Osteocyte (in vitro differentiated cells): ENCODE measurements around the gene FICD. TPM values are rescaled to one million over a fixed set of nuclear protein-coding genes. Genes with fewer than 3 reads are reported as not detected.
A peak's percentile ranks its signal among the peaks of the same experiment; 100 is the strongest.

Source experiments
- DNase-seq: peaks from one replicate; pipeline ENCODE4 v3.0.0; 2021; ENCODE audit warnings: mixed read lengths; ENCODE audit not compliant: unreplicated experiment; ENCODE audit errors: extremely low spot score
- H3K27ac Mint-ChIP-seq: one replicate; pipeline ENCODE4 v1.8.0; 2021; ENCODE audit warnings: mild to moderate bottlenecking, mixed read lengths; ENCODE audit not compliant: unreplicated experiment
- H3K27me3 Mint-ChIP-seq: one replicate; pipeline ENCODE4 v1.8.0; 2021; ENCODE audit warnings: mixed read lengths; ENCODE audit not compliant: unreplicated experiment
- H3K36me3 Mint-ChIP-seq: one replicate; pipeline ENCODE4 v1.8.0; 2021; ENCODE audit warnings: mixed read lengths; ENCODE audit not compliant: unreplicated experiment
- H3K4me1 Mint-ChIP-seq: one replicate; pipeline ENCODE4 v1.8.0; 2021; ENCODE audit warnings: mixed read lengths; ENCODE audit not compliant: unreplicated experiment
- H3K4me3 Mint-ChIP-seq: one replicate; pipeline ENCODE4 v1.8.0; 2021; ENCODE audit warnings: mild to moderate bottlenecking, moderate library complexity, mixed read lengths; ENCODE audit not compliant: unreplicated experiment
- H3K9me3 Mint-ChIP-seq: one replicate; pipeline ENCODE4 v1.8.0; 2021; ENCODE audit warnings: mixed read lengths; ENCODE audit not compliant: unreplicated experiment
- CTCF ChIP-seq: fragments of 200-600 bp; sonication (generic); IDR thresholded peaks from 2 replicates; pipeline ENCODE4 v1.5.0; 2021; ENCODE audit warnings: antibody characterized with exemption, mild to moderate bottlenecking, moderate library complexity
- total RNA-seq: library from RNA; stranded (reverse); gene quantifications from 2 replicates; pipeline ENCODE4 v1.2.1, GENCODE V29; 2021

FICD gene
- total RNA-seq, 1 donor from 2014 or later, result 6.0 TPM

GRCh38 chr12:108491256-108491655, 23.8 kb upstream of the FICD start:
- Mint-ChIP-seq H3K27ac (no peak overlapping the region), H3K9me3 (peaks cover 5% of the 10 kb centered on the region), H3K27me3 (peaks cover 23% of the 10 kb centered on the region), H3K4me3 (no peak overlapping the region), H3K4me1 (no peaks in the 10 kb centered on the region), H3K36me3 (no peaks in the 10 kb centered on the region)
- no peak for DNase-seq
- TF ChIP-seq CTCF, result no peak

DNA sequence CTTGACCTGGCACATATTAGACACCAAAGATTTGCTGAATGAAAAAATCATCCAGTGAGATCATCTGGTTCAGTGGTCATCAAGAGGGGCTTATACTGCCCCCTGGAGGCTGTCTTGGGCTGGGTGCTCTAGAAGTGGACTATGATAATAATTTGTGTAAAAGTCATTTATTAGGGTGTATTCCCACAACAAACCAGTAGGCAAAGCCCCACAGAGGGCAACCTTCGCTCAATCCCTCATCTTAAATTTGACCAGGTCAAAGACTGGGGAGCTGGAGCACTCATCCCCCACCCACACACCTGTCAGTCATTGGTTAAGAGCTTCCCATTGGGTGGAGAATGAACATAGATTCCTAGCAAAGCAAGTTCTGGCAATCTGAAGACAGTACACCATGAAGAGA, 20.0 kb upstream of the FICD start:
- H3K9me3 Mint-ChIP-seq, result no peaks in the 10 kb centered on the region
- H3K27me3 Mint-ChIP-seq, result peaks cover 25% of the 10 kb centered on the region
- DNase-seq, result no peak

DNA sequence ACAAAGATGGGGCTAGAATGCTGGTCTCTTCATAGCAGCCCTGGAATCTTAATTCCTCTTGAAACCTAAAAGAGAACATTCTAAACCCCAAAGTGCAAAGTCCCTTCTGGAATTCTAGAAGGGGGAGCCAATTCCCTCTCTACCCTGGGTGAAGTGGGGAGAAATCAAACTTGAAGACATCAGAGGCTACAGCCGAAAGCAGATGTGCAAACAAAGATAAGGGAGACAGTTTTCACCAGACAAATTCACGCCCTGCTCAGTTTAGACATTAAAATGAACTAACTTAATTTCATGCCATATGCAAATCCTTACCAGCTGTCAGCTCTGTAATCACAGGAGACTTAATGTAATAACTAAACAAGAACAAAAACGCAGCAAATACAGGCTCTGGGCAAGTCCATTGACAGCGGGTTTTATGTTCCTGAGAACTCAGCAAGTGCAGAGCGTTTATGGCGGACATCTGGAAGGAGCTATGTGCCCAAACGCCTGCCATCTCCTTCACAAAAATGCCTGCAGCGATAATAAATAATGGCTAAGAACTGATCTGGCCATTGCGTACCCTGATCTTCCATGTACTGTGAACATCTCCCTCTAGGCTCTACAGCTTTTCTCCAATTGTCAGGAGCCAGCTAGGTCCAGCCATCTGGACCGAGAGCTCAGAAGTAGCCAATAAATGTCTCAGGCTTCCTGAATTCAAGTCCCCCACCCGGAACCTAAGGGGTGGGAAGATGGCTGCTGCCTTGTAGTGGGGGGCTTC, 19.1 kb upstream of the FICD start:
- peaks cover 24% of the 10 kb centered on the region for H3K27me3 Mint-ChIP-seq
- no peak overlapping the region for H3K4me3 Mint-ChIP-seq
- TF ChIP-seq CTCF, result no peak
- H3K4me1 Mint-ChIP-seq, result no peaks in the 10 kb centered on the region
- H3K9me3 Mint-ChIP-seq, result no peaks in the 10 kb centered on the region
- no peak overlapping the region for H3K27ac Mint-ChIP-seq
- no peaks in the 10 kb centered on the region for H3K36me3 Mint-ChIP-seq
- no peak for DNase-seq

More for the DNA sequence above, 20.0 kb upstream of the FICD start:
- Mint-ChIP-seq H3K4me1 (no peaks in the 10 kb centered on the region), H3K27ac (no peak overlapping the region), H3K4me3 (no peak overlapping the region), H3K36me3 (no peaks in the 10 kb centered on the region)
- TF ChIP-seq CTCF, result peak; percentile 61

DNA sequence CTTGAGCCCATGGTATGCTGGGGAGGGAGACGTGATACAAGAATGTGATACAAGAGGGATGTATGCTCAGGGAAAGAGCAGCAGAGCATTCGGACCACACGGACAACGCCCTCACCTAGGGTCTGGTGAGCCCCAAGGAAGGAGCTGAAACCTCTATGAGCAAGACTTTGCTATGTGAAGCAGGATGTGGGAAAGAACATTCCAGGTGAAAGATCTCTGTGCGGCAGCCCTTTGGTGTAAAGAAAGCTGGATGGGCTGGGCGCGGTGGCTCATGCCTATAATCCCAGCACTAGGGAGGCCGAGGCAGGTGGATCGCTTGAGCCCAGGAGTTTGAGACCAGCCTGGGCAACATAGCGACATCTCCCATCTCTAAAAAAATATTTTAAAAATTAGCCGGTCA, 16.9 kb upstream of the FICD start:
- Mint-ChIP-seq H3K27ac (no peak overlapping the region), H3K4me1 (no peaks in the 10 kb centered on the region), H3K9me3 (peaks cover 4% of the 10 kb centered on the region), H3K36me3 (no peaks in the 10 kb centered on the region), H3K4me3 (no peak overlapping the region), H3K27me3 (peaks cover 10% of the 10 kb centered on the region)
- TF ChIP-seq CTCF, result no peak
- no peak for DNase-seq

GRCh38 chr12:108502922-108503321, 12.2 kb upstream of the FICD start:
- no peak for TF ChIP-seq CTCF

More at GRCh38 chr12:108502922-108503321, 12.2 kb upstream of the FICD start:
- Mint-ChIP-seq H3K27ac (no peak overlapping the region), H3K36me3 (no peaks in the 10 kb centered on the region), H3K4me3 (no peak overlapping the region), H3K9me3 (peaks cover 11% of the 10 kb centered on the region), H3K27me3 (peaks cover 23% of the 10 kb centered on the region), H3K4me1 (no peaks in the 10 kb centered on the region)
- no peak for DNase-seq
